Keratinocyte (primary cell): ENCODE measurements around the gene FNBP1. TPM values are rescaled to one million over a fixed set of nuclear protein-coding genes. Genes with fewer than 3 reads are reported as not detected.
"Not testable (repeated sequence)": the region's sequence is repeated elsewhere in the genome, so short reads cannot be mapped to it uniquely, and the experiment has no call there.

Source experiments
- DNase-seq: peaks from one replicate; pipeline ENCODE4 v3.0.0-alpha.2; 2011; ENCODE audit warnings: low read depth, missing footprints, low spot score
- FAIRE-seq: peaks from 2 replicates; lab custom pipeline; 2011; peaks lifted over from hg19 to GRCh38; lab: Jason Lieb, UNC
- H2AFZ ChIP-seq: 2 replicates; pipeline ENCODE4 v1.6.0; 2012; ENCODE audit warnings: low read length, control low read depth, inconsistent platforms; ENCODE audit not compliant: control insufficient read depth
- H3K27ac ChIP-seq: 2 replicates; pipeline ENCODE4 v1.5.1; 2011; ENCODE audit warnings: low read length; ENCODE audit not compliant: control insufficient read depth, insufficient read depth
- H3K27me3 ChIP-seq: 3 replicates; pipeline ENCODE4 v1.6.0; 2011; ENCODE audit warnings: low read length; ENCODE audit not compliant: control insufficient read depth, insufficient read depth; ENCODE audit errors: extremely low read depth
- H3K36me3 ChIP-seq, 2 experiments: 2 replicates in 1 of 2; 3 replicates in 1 of 2; pipeline ENCODE4 v1.5.1; 2011; ENCODE audit warnings: low read length in 2 of 2, mild to moderate bottlenecking in 1 of 2; ENCODE audit not compliant: control insufficient read depth in 2 of 2, insufficient read depth in 2 of 2; ENCODE audit errors: extremely low read depth in 1 of 2
- H3K4me1 ChIP-seq: 3 replicates; pipeline ENCODE4 v1.5.1; 2011; ENCODE audit warnings: low read length; ENCODE audit not compliant: control insufficient read depth, insufficient read depth; ENCODE audit errors: extremely low read depth
- H3K4me2 ChIP-seq: 3 replicates; pipeline ENCODE4 v1.6.0; 2011; ENCODE audit warnings: low read depth, low read length; ENCODE audit not compliant: control insufficient read depth, insufficient read depth; ENCODE audit errors: extremely low read depth
- H3K4me3 ChIP-seq, 3 experiments: fragments of 200-600 bp in 1 of 3; sonication (generic) in 1 of 3; 2 replicates in 2 of 3; 3 replicates in 1 of 3; pipeline ENCODE4 v1.5.1; 2011 to 2016; ENCODE audit warnings: low read length in 3 of 3, mild to moderate bottlenecking in 3 of 3, control low read depth in 2 of 3, inconsistent platforms in 1 of 3, low read depth in 1 of 3, mixed read lengths in 1 of 3, mixed run types in 1 of 3, moderate library complexity in 1 of 3; ENCODE audit not compliant: control insufficient read depth in 2 of 3, insufficient read depth in 2 of 3; ENCODE audit errors: extremely low read depth in 1 of 3
- H3K79me2 ChIP-seq: 2 replicates; pipeline ENCODE4 v1.6.0; 2012; ENCODE audit warnings: low read length; ENCODE audit not compliant: control insufficient read depth, insufficient read depth
- H3K9ac ChIP-seq: 3 replicates; pipeline ENCODE4 v1.6.0; 2011; ENCODE audit warnings: low read length; ENCODE audit not compliant: control insufficient read depth, insufficient read depth; ENCODE audit errors: extremely low read depth
- H3K9me1 ChIP-seq: 3 replicates; pipeline ENCODE4 v1.6.0; 2011; ENCODE audit warnings: low read length; ENCODE audit not compliant: control insufficient read depth, insufficient read depth; ENCODE audit errors: extremely low read depth
- H3K9me3 ChIP-seq: 2 replicates; pipeline ENCODE4 v1.5.1; 2012; ENCODE audit warnings: low read depth, low read length; ENCODE audit not compliant: control insufficient read depth
- H4K20me1 ChIP-seq: 3 replicates; pipeline ENCODE4 v1.6.0; 2011; ENCODE audit warnings: low read length; ENCODE audit not compliant: control insufficient read depth, insufficient read depth; ENCODE audit errors: extremely low read depth
- CTCF ChIP-seq, 3 experiments: IDR thresholded peaks in 1 of 3; conservative IDR thresholded peaks in 1 of 3; optimal IDR thresholded peaks in 1 of 3; 2 replicates in 2 of 3; 3 replicates in 1 of 3; pipeline versions ENCODE3 to v1.5.1; 2011; ENCODE audit warnings: low read length in 3 of 3, mild to moderate bottlenecking in 3 of 3, moderate library complexity in 2 of 3, control low read depth in 1 of 3, inconsistent platforms in 1 of 3; ENCODE audit not compliant: insufficient read depth in 2 of 3; ENCODE audit errors: extremely low read depth in 1 of 3
- EZH2 ChIP-seq: IDR thresholded peaks from one replicate; pipeline ENCODE4 v1.6.1; 2012; ENCODE audit warnings: inconsistent platforms, mild to moderate bottlenecking, low read length, moderate library complexity
- dilution Hi-C: fragments of 300-500 bp; cut with MboI; formaldehyde crosslinking; loops from one replicate; pipeline ENCODE4 v1.7.0; 2020; ENCODE audit warnings: low sequenced_read_pairs; ENCODE audit not compliant: extremely low pct_ligation_motif_present
- polyA plus RNA-seq, 5 experiments: library from polyadenylated mRNA; depleted of rRNA in 3 of 5; stranded (reverse) in 3 of 5; stranded (forward) in 1 of 5; unstranded in 1 of 5; fragments of >200 nt; gene quantifications; 1 replicate in 1 of 5; 2 replicates in 3 of 5; 3 replicates in 1 of 5; pipeline versions ENCODE4 v1.2.1 to v1.2.3, GENCODE V29; 2011 to 2012; ENCODE audit warnings: missing spikeins in 2 of 5, low read depth in 1 of 5, low replicate concordance in 1 of 5

FNBP1 gene
- polyA plus RNA-seq, 1 donor (not counting 4 experiments of a cell fraction or from before 2014, with no cell fraction given): 9.6 TPM

- Histone ChIP-seq H3K36me3 (no peaks in the 10 kb centered on the region), H3K9me3 (no peaks in the 10 kb centered on the region), H3K27ac (no peak overlapping the region), H4K20me1 (no peaks in the 10 kb centered on the region), H2AFZ (no peak overlapping the region), H3K9me1 (no peaks in the 10 kb centered on the region), H3K79me2 (no peaks in the 10 kb centered on the region), H3K4me3 (no peak overlapping the region), H3K4me2 (no peak overlapping the region), H3K4me1 (no peaks in the 10 kb centered on the region), H3K27me3 (no peaks in the 10 kb centered on the region), H3K9ac (no peak overlapping the region)
- dilution Hi-C loops: no loop called here
- TF ChIP-seq CTCF (optimal IDR thresholded peaks at IDR 0.05 in 1 of 3, IDR thresholded peaks at IDR 0.05 in 1 of 3, conservative IDR thresholded peaks at IDR 0.05 in 1 of 3; ENCODE audit: extremely low read depth in 1 of 3, insufficient read depth in 2 of 3, low read length in 3 of 3): no peak
- TF ChIP-seq EZH2: no peak
- FAIRE-seq: no peak
- DNase-seq: no peak
Measured at GRCh38 chr9:129949821-129950220, 93.2 kb downstream of the FNBP1 start.

- H3K4me1 ChIP-seq, H3K27me3 ChIP-seq, dilution Hi-C loops, H3K9ac ChIP-seq, H3K27ac ChIP-seq, H3K9me3 ChIP-seq, H4K20me1 ChIP-seq, H3K36me3 ChIP-seq, H3K9me1 ChIP-seq, FAIRE-seq, DNase-seq, H3K79me2 ChIP-seq, H3K4me3 ChIP-seq, H3K4me2 ChIP-seq, H2AFZ ChIP-seq: not testable (repeated sequence)
Measured at GRCh38 chr9:129948626-129949025, 94.4 kb downstream of the FNBP1 start.

- no peak overlapping the region for H2AFZ ChIP-seq
- H3K36me3 ChIP-seq: no peaks in the 10 kb centered on the region
- no peaks in the 10 kb centered on the region for H4K20me1 ChIP-seq
- no peaks in the 10 kb centered on the region for H3K27me3 ChIP-seq
- no peaks in the 10 kb centered on the region for H3K9me3 ChIP-seq
- TF ChIP-seq EZH2: no peak
- no peak for TF ChIP-seq CTCF (optimal IDR thresholded peaks at IDR 0.05 in 1 of 3, IDR thresholded peaks at IDR 0.05 in 1 of 3, conservative IDR thresholded peaks at IDR 0.05 in 1 of 3; ENCODE audit: extremely low read depth in 1 of 3, insufficient read depth in 2 of 3, low read length in 3 of 3)
- no peak overlapping the region for H3K4me3 ChIP-seq
- no peaks in the 10 kb centered on the region for H3K4me1 ChIP-seq
- H3K27ac ChIP-seq: no peak overlapping the region
- dilution Hi-C loops: no loop called here
- no peaks in the 10 kb centered on the region for H3K79me2 ChIP-seq
- no peaks in the 10 kb centered on the region for H3K9me1 ChIP-seq
- no peak overlapping the region for H3K4me2 ChIP-seq
- FAIRE-seq (no peak), DNase-seq (no peak)
- no peak overlapping the region for H3K9ac ChIP-seq
Measured at GRCh38 chr9:129946246-129946995, 96.6 kb downstream of the FNBP1 start.
